HL-60 (cell line): Measurements from ENCODE around the gene DZIP1L.

Source experiments
- DNase-seq, 2 experiments: peaks; one replicate each; pipeline ENCODE4 v3.0.0-alpha.2; 2010 to 2020; ENCODE audit warnings: low read depth in 1 of 2, low spot score in 1 of 2
- H3K27ac ChIP-seq: fragments of 250-450 bp; sonication (Bioruptor Pico); replicated peaks from 2 replicates; pipeline ENCODE4 v1.5.1; 2020; ENCODE audit warnings: mild to moderate bottlenecking, moderate library complexity
- H3K27me3 ChIP-seq: fragments of 250-450 bp; sonication (Bioruptor Pico); 2 replicates; pipeline ENCODE4 v1.5.1; 2021; ENCODE audit warnings: mild to moderate bottlenecking, moderate library complexity; ENCODE audit not compliant: insufficient read depth, poor library complexity, severe bottlenecking
- H3K4me3 ChIP-seq: replicated peaks from 2 replicates; pipeline ENCODE4 v1.5.1; 2011; ENCODE audit warnings: mild to moderate bottlenecking, control low read depth, low read length; ENCODE audit not compliant: insufficient read depth
- GABPA ChIP-seq: IDR thresholded peaks from 2 replicates; pipeline ENCODE4 v1.6.1; 2012; ENCODE audit warnings: low read depth
- POLR2AphosphoS5 ChIP-seq: IDR thresholded peaks from 2 replicates; pipeline ENCODE4 v1.6.1; 2012; ENCODE audit warnings: low read depth
- SPI1 ChIP-seq: IDR thresholded peaks from 2 replicates; pipeline ENCODE4 v1.6.1; 2012; ENCODE audit warnings: low read depth, mild to moderate bottlenecking, borderline replicate concordance
- TF ChIP-seq, protein P1 (sequence below): IDR thresholded peaks from 2 replicates; pipeline ENCODE4 v1.6.1; 2012; ENCODE audit warnings: low read depth; ENCODE audit not compliant: insufficient replicate concordance
- TF ChIP-seq, protein P2 (sequence below): IDR thresholded peaks from one replicate; pipeline ENCODE4 v1.5.1; 2011; ENCODE audit warnings: low read length, control low read depth, inconsistent platforms; ENCODE audit not compliant: insufficient read depth

Gene DZIP1L

DNA sequence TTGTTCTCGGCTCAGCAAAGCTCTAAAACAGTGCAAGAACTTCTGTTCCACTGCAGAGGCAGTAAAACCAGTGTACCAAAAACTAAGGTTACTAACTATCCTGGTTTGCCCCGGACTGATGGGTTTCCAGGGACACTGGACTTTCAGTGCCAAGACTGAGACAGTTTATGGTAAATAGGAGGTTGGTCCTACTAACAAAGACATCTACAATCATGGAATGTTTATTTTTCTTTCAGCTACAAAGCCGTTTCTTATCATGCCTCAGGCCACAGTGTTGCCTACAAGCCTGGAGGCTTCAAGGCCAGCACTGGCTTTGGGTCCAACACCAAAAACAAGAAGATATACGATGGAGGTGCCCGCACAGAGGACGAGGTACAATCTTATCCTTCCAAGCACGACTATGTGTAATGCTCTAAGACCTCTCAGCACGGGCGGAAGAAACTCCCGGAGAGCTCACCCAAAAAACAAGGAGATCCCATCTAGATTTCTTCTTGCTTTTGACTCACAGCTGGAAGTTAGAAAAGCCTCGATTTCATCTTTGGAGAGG lies 84.6 kb downstream of the DZIP1L start:
- DNase-seq, result no peak
- H3K4me3 ChIP-seq, result no peak overlapping the region
- no peak overlapping the region for H3K27ac ChIP-seq
- TF ChIP-seq SPI1, result no peak
- no peak for TF ChIP-seq POLR2AphosphoS5
- TF ChIP-seq, protein P1, sequence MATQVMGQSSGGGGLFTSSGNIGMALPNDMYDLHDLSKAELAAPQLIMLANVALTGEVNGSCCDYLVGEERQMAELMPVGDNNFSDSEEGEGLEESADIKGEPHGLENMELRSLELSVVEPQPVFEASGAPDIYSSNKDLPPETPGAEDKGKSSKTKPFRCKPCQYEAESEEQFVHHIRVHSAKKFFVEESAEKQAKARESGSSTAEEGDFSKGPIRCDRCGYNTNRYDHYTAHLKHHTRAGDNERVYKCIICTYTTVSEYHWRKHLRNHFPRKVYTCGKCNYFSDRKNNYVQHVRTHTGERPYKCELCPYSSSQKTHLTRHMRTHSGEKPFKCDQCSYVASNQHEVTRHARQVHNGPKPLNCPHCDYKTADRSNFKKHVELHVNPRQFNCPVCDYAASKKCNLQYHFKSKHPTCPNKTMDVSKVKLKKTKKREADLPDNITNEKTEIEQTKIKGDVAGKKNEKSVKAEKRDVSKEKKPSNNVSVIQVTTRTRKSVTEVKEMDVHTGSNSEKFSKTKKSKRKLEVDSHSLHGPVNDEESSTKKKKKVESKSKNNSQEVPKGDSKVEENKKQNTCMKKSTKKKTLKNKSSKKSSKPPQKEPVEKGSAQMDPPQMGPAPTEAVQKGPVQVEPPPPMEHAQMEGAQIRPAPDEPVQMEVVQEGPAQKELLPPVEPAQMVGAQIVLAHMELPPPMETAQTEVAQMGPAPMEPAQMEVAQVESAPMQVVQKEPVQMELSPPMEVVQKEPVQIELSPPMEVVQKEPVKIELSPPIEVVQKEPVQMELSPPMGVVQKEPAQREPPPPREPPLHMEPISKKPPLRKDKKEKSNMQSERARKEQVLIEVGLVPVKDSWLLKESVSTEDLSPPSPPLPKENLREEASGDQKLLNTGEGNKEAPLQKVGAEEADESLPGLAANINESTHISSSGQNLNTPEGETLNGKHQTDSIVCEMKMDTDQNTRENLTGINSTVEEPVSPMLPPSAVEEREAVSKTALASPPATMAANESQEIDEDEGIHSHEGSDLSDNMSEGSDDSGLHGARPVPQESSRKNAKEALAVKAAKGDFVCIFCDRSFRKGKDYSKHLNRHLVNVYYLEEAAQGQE, result no peak
- no peak for TF ChIP-seq GABPA
- TF ChIP-seq, protein P2, sequence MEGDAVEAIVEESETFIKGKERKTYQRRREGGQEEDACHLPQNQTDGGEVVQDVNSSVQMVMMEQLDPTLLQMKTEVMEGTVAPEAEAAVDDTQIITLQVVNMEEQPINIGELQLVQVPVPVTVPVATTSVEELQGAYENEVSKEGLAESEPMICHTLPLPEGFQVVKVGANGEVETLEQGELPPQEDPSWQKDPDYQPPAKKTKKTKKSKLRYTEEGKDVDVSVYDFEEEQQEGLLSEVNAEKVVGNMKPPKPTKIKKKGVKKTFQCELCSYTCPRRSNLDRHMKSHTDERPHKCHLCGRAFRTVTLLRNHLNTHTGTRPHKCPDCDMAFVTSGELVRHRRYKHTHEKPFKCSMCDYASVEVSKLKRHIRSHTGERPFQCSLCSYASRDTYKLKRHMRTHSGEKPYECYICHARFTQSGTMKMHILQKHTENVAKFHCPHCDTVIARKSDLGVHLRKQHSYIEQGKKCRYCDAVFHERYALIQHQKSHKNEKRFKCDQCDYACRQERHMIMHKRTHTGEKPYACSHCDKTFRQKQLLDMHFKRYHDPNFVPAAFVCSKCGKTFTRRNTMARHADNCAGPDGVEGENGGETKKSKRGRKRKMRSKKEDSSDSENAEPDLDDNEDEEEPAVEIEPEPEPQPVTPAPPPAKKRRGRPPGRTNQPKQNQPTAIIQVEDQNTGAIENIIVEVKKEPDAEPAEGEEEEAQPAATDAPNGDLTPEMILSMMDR, result no peak
- H3K27me3 ChIP-seq, result peaks cover 8% of the 10 kb centered on the region

DNA sequence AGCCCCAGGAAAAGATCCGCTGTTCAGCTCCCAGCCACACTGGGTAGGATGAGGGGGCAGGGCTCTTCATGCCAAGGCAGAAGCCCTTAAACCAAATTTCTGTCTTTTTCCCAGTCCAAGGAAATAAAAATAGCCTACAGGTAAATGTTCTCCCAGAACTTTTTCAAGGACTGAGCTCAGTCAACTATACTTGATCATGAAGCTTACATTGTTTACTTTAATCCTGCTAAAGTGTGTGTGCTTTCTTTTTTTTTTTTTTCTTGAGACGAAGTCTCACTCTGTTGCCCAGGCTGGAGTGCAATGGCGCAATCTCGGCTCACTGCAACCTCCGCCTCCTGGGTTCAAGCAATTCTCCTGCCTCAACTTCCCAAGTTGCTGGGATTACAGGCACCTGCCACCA lies 87.6 kb downstream of the DZIP1L start:
- H3K27ac ChIP-seq, result no peak overlapping the region

DNA sequence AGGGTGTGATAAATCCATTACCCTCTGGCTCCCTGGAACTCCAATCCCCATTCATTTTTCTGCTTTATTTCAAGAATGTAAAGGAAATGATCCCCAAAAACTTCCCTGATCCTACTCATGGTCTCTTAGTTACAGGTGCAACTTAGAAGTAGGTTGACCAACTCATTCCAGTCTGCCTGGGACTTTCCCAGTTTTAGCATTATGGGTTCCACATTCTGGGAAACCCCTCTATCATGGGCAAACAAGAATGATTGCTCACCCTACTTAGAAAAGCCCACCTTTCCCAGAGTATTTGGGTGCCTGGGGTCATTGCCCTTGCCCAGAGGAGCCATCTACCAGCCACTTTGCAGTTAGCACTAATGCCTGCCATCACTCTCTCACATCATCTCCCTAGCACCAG lies 89.9 kb downstream of the DZIP1L start:
- Histone ChIP-seq H3K27me3 (no peaks in the 10 kb centered on the region), H3K27ac (no peak overlapping the region), H3K4me3 (no peak overlapping the region)
- no peak for DNase-seq
- TF ChIP-seq, protein P1, result no peak
- TF ChIP-seq GABPA (no peak), POLR2AphosphoS5 (no peak), SPI1 (no peak)
- TF ChIP-seq, protein P2, result no peak

More for the DNA sequence above, 87.6 kb downstream of the DZIP1L start:
- H3K4me3 ChIP-seq, result no peak overlapping the region
- H3K27me3 ChIP-seq, result peaks cover 3% of the 10 kb centered on the region
- TF ChIP-seq SPI1, result no peak
- TF ChIP-seq, protein P1, result no peak
- TF ChIP-seq, protein P2, result no peak
- TF ChIP-seq POLR2AphosphoS5, result no peak
- TF ChIP-seq GABPA, result no peak
- no peak for DNase-seq
